ENCODE data around the gene NUDT8. TPM values are rescaled to one million over a fixed set of nuclear protein-coding genes. Genes with fewer than 3 reads are reported as not detected.
"Not testable (repeated sequence)": the region's sequence is repeated elsewhere in the genome, so short reads cannot be mapped to it uniquely, and the experiment has no call there.

The NUDT8 gene
- total RNA-seq, 1 experiment from 2014 or later: 25.5 TPM

DNA sequence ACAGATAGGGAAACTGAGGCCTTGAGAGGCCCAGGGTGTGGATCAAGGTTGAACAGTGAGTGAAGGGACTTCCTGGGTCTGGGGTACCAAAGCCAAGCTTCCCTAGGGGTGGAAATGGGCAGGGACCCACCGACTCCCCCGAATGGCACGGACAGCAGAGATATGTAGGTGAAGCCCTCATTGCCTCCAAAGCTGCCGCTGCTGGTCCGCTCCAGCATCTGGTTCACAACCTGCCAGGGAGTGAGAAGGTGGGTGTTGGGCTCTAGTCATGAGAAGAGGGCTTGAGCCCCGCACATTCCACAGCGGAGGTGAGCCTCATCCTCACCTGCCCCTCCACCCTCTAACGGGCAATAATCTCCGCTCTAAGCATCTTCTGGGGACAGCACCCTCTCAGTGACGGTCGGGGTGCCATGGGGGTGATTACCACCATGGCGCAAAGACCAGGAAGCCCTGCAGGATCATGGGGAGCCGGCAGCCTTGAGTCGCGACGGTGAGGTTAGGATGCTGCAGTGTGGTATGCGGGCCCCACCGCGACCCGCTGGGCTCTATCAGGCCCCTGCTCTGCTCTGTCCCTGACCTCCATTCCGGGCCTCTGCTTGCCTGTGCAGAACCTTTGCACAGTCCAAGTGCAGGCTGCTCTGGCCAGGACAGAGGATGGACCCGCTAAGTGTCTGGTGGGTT is 33.9 kb upstream of the NUDT8 start:
- H3K27ac ChIP-seq: no peak overlapping the region
- no peaks in the 10 kb centered on the region for H3K27me3 ChIP-seq (ENCODE audit: insufficient read depth, low read depth)
- POLR2A ChIA-PET (ENCODE audit: unreplicated experiment): no interaction called here
- no peak overlapping the region for H2AFZ ChIP-seq
- H3K4me2 ChIP-seq: no peak overlapping the region
- H3K79me2 ChIP-seq (ENCODE audit: low read depth): no peaks in the 10 kb centered on the region
- peaks cover 7% of the 10 kb centered on the region; the same call in 1 of the 2 replicates for H3K4me1 ChIP-seq (replicated peaks; ENCODE audit: insufficient read depth)
- BruUV-seq (replicated peaks): no TSS peak
- H3K36me3 ChIP-seq (ENCODE audit: low read depth): no peaks in the 10 kb centered on the region
- H3F3A ChIP-seq (ENCODE audit: insufficient read depth, low read depth): peaks cover 4% of the 10 kb centered on the region; the same call in 1 of the 2 replicates
- CTCF ChIA-PET: interaction anchor here (0.6 kb wide), 1 partner anchor 108 kb away, joined by 3 read pairs; no protein-coding TSS in a partner anchor
- H3K4me3 ChIP-seq: no peak overlapping the region
- no peaks in the 10 kb centered on the region for H3K9me3 ChIP-seq (ENCODE audit: insufficient read depth, low read depth)
- TF ChIP-seq EZH2 (IDR thresholded peaks at IDR 0.05; ENCODE audit: low read depth): no peak
- TF ChIP-seq, protein P1, sequence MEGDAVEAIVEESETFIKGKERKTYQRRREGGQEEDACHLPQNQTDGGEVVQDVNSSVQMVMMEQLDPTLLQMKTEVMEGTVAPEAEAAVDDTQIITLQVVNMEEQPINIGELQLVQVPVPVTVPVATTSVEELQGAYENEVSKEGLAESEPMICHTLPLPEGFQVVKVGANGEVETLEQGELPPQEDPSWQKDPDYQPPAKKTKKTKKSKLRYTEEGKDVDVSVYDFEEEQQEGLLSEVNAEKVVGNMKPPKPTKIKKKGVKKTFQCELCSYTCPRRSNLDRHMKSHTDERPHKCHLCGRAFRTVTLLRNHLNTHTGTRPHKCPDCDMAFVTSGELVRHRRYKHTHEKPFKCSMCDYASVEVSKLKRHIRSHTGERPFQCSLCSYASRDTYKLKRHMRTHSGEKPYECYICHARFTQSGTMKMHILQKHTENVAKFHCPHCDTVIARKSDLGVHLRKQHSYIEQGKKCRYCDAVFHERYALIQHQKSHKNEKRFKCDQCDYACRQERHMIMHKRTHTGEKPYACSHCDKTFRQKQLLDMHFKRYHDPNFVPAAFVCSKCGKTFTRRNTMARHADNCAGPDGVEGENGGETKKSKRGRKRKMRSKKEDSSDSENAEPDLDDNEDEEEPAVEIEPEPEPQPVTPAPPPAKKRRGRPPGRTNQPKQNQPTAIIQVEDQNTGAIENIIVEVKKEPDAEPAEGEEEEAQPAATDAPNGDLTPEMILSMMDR (conservative IDR thresholded peaks at IDR 0.05): no peak
- H3K9me2 ChIP-seq (ENCODE audit: insufficient read depth): no peaks in the 10 kb centered on the region
- DNase-seq: no peak
- no peaks in the 10 kb centered on the region for H4K20me1 ChIP-seq (ENCODE audit: insufficient read depth)
- intact Hi-C loops (cut with micrococcal nuclease; ENCODE audit: unreplicated experiment): loop anchor here (10.0 kb wide), 1 partner anchor 131 kb away; no protein-coding TSS in a partner anchor

DNA sequence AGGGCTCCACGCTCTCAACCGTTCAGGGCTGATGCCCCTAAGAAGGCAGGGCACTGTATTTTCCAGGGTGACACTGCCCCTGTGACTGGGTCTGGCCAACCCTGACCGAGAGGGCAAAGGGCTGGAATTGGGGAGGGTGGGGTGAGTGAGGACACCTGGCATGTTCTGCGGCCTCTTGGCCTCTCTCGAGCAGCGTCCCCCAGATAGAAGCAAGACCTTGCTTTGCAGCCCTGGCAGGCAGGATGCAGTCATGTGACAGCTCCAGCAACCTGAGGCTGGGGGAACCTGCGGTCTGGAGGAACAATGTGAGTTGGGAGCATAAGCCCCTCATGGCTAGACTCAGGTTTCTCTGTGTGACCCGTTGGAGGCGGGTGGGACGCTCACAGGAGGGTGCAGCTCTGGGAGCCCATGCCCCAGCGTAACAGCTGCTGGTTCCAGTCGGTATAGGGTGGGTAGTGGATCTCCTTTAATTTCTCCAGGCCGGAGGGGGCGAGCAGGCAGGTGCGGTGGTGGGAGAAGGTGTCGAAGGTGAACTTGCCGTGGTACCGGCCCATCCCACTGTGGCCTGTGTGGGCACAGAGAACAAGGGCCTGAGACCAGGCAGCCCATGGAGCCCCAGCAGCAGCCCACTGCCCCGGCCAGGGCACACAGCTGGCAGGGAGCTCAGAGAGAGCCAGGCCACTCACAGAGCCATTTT is 33.2 kb upstream of the NUDT8 start:
- H3K4me1 ChIP-seq (replicated peaks; ENCODE audit: insufficient read depth): peaks cover 7% of the 10 kb centered on the region; the same call in 1 of the 2 replicates
- H3K9me2 ChIP-seq (ENCODE audit: insufficient read depth): no peaks in the 10 kb centered on the region
- H3K9me3 ChIP-seq (ENCODE audit: insufficient read depth, low read depth): no peaks in the 10 kb centered on the region
- no peak overlapping the region for H2AFZ ChIP-seq
- peaks cover 4% of the 10 kb centered on the region; the same call in 1 of the 2 replicates for H3F3A ChIP-seq (ENCODE audit: insufficient read depth, low read depth)
- H4K20me1 ChIP-seq (ENCODE audit: insufficient read depth): no peaks in the 10 kb centered on the region
- intact Hi-C loops (cut with micrococcal nuclease; ENCODE audit: unreplicated experiment): loop anchor here (10.0 kb wide), 1 partner anchor 132 kb away; no protein-coding TSS in a partner anchor
- H3K27me3 ChIP-seq (ENCODE audit: insufficient read depth, low read depth): no peaks in the 10 kb centered on the region
- no peak overlapping the region for H3K27ac ChIP-seq
- CTCF ChIA-PET: interaction anchor here (0.6 kb wide), 1 partner anchor 109 kb away, joined by 3 read pairs; no protein-coding TSS in a partner anchor
- H3K4me2 ChIP-seq: no peak overlapping the region
- no peak overlapping the region for H3K4me3 ChIP-seq
- H3K36me3 ChIP-seq (ENCODE audit: low read depth): no peaks in the 10 kb centered on the region
- TF ChIP-seq EZH2 (IDR thresholded peaks at IDR 0.05; ENCODE audit: low read depth): no peak
- TF ChIP-seq, protein P1 (conservative IDR thresholded peaks at IDR 0.05): no peak
- no TSS peak for BruUV-seq (replicated peaks)
- no peaks in the 10 kb centered on the region for H3K79me2 ChIP-seq (ENCODE audit: low read depth)
- POLR2A ChIA-PET (ENCODE audit: unreplicated experiment): no interaction called here
- DNase-seq: no peak

DNA sequence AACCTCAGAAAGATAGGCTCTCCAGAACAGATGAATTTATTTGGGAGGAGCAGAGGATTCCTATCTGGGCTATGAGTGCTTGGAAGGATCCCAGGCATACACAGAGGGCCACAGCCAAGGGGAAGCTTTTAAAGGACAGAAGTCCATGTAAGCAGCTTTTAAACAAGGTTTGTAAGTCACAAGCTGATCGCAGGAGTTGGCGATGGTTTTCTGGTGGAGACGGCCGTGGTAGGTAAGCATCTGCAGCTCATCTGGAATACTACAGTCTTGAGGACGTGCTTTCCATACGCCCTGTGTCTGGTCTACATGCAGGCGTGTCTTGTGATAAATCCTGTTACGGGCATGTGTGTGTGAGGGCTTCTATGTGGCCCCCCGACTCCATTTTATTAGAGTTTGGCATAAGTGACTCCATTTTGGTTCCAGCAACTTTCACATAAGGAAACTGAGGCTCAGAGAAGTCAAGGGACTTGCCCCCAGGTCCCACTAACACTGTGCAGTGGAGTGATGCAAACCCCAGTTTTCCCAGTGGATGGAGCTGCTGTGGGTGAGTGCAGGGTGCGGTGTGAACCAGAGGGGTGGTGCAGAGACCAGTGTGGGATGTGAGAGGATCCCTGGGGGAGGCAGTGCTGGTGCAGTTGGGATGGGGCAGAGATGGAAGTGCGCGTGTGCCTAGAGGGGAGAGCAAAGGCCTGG is 32.6 kb upstream of the NUDT8 start:
- Histone ChIP-seq H2AFZ (no peak overlapping the region), H3K9me2 (ENCODE audit: insufficient read depth) (no peaks in the 10 kb centered on the region), H3K4me2 (no peak overlapping the region), H3K27ac (no peak overlapping the region), H3F3A (ENCODE audit: insufficient read depth, low read depth) (peaks cover 4% of the 10 kb centered on the region; the same call in 1 of the 2 replicates), H4K20me1 (ENCODE audit: insufficient read depth) (no peaks in the 10 kb centered on the region), H3K4me1 (replicated peaks; ENCODE audit: insufficient read depth) (peaks cover 7% of the 10 kb centered on the region; the same call in 1 of the 2 replicates), H3K36me3 (ENCODE audit: low read depth) (no peaks in the 10 kb centered on the region), H3K79me2 (ENCODE audit: low read depth) (no peaks in the 10 kb centered on the region), H3K9me3 (ENCODE audit: insufficient read depth, low read depth) (no peaks in the 10 kb centered on the region), H3K27me3 (ENCODE audit: insufficient read depth, low read depth) (no peaks in the 10 kb centered on the region), H3K4me3 (no peak overlapping the region)
- BruUV-seq (replicated peaks): no TSS peak
- CTCF ChIA-PET: no interaction called here
- POLR2A ChIA-PET (ENCODE audit: unreplicated experiment): no interaction called here
- intact Hi-C loops (cut with micrococcal nuclease; ENCODE audit: unreplicated experiment): loop anchor here (10.0 kb wide), 1 partner anchor 133 kb away; no protein-coding TSS in a partner anchor
- DNase-seq: no peak
- TF ChIP-seq EZH2 (IDR thresholded peaks at IDR 0.05; ENCODE audit: low read depth): no peak

DNA sequence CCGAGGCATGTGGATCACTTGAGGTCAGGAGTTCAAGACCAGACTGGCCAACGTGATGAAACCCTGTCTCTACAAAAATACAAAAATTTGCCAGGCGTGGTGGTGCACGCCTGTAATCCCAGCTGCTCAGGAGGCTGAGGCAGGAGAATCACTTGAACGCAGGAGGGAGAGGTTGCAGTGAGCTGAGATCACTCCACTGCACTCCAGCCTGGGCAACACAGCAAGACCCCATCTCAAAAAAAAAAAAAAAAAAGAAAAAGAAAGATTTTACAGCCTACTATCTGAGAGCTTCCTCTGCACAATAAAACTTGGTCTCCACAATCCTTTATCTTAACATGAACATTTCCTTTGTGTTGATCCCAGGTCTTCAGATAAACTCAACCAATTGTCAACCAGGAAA is 31.0 kb upstream of the NUDT8 start:
- intact Hi-C loops (cut with micrococcal nuclease; ENCODE audit: unreplicated experiment): loop anchor here (10.0 kb wide), 1 partner anchor 134 kb away; no protein-coding TSS in a partner anchor
- BruUV-seq (replicated peaks); H3K4me1 ChIP-seq (replicated peaks; ENCODE audit: insufficient read depth); H3K27me3 ChIP-seq (ENCODE audit: insufficient read depth, low read depth); H3K4me3 ChIP-seq; CTCF ChIA-PET; H3K9me2 ChIP-seq (ENCODE audit: insufficient read depth); H3K79me2 ChIP-seq (ENCODE audit: low read depth); POLR2A ChIA-PET (ENCODE audit: unreplicated experiment); H3F3A ChIP-seq (ENCODE audit: insufficient read depth, low read depth); H3K9me3 ChIP-seq (ENCODE audit: insufficient read depth, low read depth); H3K36me3 ChIP-seq (ENCODE audit: low read depth); H3K27ac ChIP-seq; DNase-seq; H3K4me2 ChIP-seq; H2AFZ ChIP-seq; H4K20me1 ChIP-seq (ENCODE audit: insufficient read depth): not testable (repeated sequence)

Data from PC-9 (cell line).